T-helper 2 cell treated with Interferon-gamma antibody and Interleukin-4, amounts not matched to agents 5 μg/mL and 100 μg/mL, for 36 hours (primary cell): ENCODE results near the gene MYOCOS.

ENCODE experiments used
- DNase-seq: peaks from one replicate; pipeline ENCODE4 v3.0.0; 2021; ENCODE audit warnings: low spot score
- H3K27ac Mint-ChIP-seq: one replicate; pipeline ENCODE4 v1.8.0; 2021; ENCODE audit warnings: mild to moderate bottlenecking, mixed read lengths
- H3K27me3 Mint-ChIP-seq: one replicate; pipeline ENCODE4 v1.8.0; 2021; ENCODE audit warnings: low read depth, mixed read lengths
- H3K36me3 Mint-ChIP-seq: one replicate; pipeline ENCODE4 v1.8.0; 2021; ENCODE audit warnings: low read depth, mixed read lengths
- H3K4me1 Mint-ChIP-seq: one replicate; pipeline ENCODE4 v1.8.0; 2021; ENCODE audit warnings: low read depth, mixed read lengths
- H3K4me3 Mint-ChIP-seq: one replicate; pipeline ENCODE4 v1.8.0; 2022; ENCODE audit warnings: mild to moderate bottlenecking, moderate library complexity, mixed read lengths
- H3K9me3 Mint-ChIP-seq: one replicate; pipeline ENCODE4 v1.8.0; 2021; ENCODE audit warnings: mixed read lengths

The MYOCOS gene

GRCh38 chr1:171661076-171661650 lies 39.1 kb downstream of the MYOCOS start:
- no peaks in the 10 kb centered on the region for H3K36me3 Mint-ChIP-seq
- H3K27me3 Mint-ChIP-seq: peaks cover 10% of the 10 kb centered on the region
- H3K4me3 Mint-ChIP-seq: no peak overlapping the region
- no peaks in the 10 kb centered on the region for H3K4me1 Mint-ChIP-seq
- no peak overlapping the region for H3K27ac Mint-ChIP-seq
- H3K9me3 Mint-ChIP-seq: no peaks in the 10 kb centered on the region
- DNase-seq: no peak

DNA sequence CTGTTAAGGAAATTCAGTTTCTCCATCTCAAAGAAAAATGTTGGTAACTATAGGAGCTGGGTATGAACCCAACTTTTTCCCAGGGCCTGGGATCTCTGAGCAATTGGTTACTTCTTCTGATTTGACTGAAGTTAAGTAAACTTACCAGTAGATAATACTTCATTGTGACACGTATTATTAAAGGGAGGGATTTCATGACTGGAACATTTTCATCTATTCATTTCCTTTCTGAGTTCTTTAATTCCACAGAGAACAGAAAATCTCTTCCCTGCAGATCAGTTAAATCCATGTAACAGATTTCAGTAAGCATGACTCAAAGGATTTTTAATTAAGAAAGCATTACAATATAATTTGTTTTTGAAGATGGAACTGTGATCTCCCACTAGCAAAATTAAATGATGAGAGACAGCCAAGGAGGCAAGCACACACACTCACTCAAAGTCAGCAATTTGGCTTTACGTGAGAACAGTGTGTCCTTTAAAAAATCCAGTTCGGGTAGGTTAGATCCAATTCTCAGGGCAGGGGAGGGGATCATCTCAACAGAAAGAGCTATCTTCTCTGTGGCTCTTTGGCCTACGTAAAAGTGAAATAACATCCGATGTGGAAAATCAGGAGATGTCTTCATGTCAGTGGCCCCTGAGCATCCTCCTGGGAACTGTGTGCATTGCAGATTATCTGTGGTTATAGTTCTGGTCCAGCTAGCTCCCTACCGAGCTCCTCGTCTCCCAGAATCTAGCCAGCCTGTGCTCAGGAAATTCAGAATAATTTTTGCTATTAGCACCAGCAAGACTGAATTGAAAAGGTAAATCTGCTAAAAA lies 41.2 kb downstream of the MYOCOS start:
- no peak for DNase-seq
- Mint-ChIP-seq H3K9me3 (no peaks in the 10 kb centered on the region), H3K27me3 (peaks cover 11% of the 10 kb centered on the region), H3K27ac (no peak overlapping the region), H3K4me3 (no peak overlapping the region), H3K4me1 (no peaks in the 10 kb centered on the region), H3K36me3 (no peaks in the 10 kb centered on the region)

DNA sequence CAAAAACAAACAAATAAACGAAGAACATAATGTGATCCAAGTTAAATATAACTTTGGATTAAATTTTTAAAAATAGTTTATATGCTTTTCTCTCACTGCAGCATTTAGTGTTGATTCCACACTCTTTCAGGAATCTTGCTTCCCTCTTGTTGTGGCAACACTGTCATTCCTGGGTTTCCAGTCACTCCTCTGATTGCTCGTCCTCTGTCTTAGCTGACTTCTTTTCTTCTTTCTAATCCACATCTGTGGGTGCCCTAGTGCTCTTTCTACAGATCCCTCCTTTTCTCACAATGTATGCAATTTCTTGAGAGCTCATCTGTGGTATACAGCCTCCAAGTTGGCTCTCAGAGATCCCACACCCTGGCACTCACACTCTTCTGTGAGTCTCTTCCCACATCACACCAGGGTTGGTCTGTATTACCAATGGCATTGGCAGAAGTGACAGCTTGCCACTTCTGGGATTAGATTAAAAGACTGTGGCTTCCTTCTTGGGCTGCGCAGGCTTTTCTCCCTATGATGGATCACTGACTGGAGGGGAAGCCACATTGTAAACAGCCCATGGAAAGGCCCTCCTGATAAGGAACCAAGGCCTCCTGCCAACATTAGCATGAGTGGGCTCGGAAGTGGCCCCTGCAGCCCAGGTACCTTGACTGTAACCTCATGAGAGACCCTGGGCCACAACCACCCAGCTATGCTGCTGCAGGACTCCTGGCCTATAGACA lies 42.0 kb downstream of the MYOCOS start:
- Mint-ChIP-seq H3K27ac (no peak overlapping the region), H3K36me3 (no peaks in the 10 kb centered on the region), H3K4me3 (no peak overlapping the region), H3K27me3 (peaks cover 11% of the 10 kb centered on the region), H3K9me3 (no peaks in the 10 kb centered on the region), H3K4me1 (no peaks in the 10 kb centered on the region)
- no peak for DNase-seq

DNA sequence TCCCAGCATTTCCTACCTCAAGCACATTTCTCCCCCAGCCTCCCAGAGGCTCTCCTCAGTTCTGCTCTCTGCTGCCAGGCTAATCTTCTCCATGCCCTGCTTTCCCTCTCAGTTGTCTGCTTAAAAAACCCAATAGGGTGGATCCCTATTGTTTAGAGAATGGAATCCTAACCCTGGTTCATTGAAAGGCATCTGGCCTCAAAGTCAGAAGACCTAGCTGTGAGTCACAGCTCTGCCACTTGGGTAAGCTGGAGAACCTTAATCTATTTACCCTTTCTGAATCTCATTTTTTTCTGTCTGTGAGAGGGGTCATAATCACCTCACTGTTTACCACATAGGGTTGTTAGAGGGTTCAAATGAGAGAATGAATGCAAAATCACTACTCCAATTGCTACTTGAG lies 42.9 kb downstream of the MYOCOS start:
- no peak for DNase-seq
- Mint-ChIP-seq H3K27ac (no peak overlapping the region), H3K4me3 (no peak overlapping the region), H3K27me3 (peaks cover 14% of the 10 kb centered on the region), H3K4me1 (no peaks in the 10 kb centered on the region), H3K9me3 (no peaks in the 10 kb centered on the region), H3K36me3 (no peaks in the 10 kb centered on the region)

DNA sequence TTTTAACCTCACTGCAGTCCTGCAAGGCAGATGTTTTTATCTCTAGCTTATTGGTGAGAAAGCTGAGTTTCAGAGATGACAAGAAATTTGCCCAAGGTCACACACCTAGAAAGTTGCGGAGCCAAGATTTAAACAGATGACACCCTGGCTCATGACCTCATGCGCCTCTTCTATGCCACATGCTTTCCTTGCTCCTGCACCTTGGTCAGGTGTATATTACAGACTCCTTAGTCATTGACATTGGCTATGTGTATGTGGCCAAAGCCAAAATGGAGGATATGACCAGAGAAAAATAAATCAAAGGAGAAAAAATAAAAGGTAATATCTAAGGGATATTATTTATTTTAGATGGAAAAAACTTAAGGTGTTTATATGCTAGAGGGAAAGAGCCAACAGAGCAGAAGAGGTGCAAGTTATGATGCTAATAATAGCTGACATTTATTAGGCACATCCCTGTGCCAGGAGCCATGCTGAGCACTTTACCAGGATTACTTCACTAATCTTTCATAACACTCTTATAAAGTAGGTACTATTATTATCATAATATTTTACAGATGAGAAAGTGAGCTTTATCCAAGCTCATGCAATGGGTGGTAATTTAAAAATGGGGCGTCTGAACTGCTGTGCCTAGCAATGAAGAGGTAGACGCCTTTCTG lies 44.2 kb downstream of the MYOCOS start:
- H3K27ac Mint-ChIP-seq: no peak overlapping the region
- no peaks in the 10 kb centered on the region for H3K4me1 Mint-ChIP-seq
- no peak for DNase-seq
- H3K27me3 Mint-ChIP-seq: peaks cover 11% of the 10 kb centered on the region
- H3K36me3 Mint-ChIP-seq: no peaks in the 10 kb centered on the region
- no peak overlapping the region for H3K4me3 Mint-ChIP-seq
- no peaks in the 10 kb centered on the region for H3K9me3 Mint-ChIP-seq

GRCh38 chr1:171668372-171668771 lies 46.3 kb downstream of the MYOCOS start:
- peaks cover 19% of the 10 kb centered on the region for H3K27me3 Mint-ChIP-seq
- no peaks in the 10 kb centered on the region for H3K36me3 Mint-ChIP-seq
- H3K4me3 Mint-ChIP-seq: no peak overlapping the region
- no peak for DNase-seq
- H3K9me3 Mint-ChIP-seq: no peaks in the 10 kb centered on the region
- no peak overlapping the region for H3K27ac Mint-ChIP-seq
- H3K4me1 Mint-ChIP-seq: no peaks in the 10 kb centered on the region

DNA sequence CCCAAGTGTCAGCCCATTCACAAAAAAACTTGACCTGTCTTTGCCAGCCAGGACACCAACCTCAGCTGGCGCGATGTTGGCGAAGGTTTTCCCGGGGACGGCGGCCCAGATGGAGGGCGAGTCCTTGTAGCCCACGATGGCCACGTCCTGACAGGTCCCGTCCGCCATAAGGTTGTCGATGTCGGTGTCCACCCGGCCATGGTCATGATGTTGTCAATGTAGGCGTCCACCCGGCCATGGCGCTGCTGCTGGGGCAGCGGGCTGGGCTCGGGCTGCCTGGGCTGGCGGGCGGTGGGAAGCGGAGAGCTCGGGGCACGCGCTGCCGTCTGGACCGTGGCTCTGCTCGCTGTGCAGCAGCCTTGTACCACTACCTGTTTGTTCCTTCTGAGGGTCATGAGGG lies 48.7 kb downstream of the MYOCOS start:
- DNase-seq: no peak
- Mint-ChIP-seq H3K9me3 (no peaks in the 10 kb centered on the region), H3K4me1 (no peaks in the 10 kb centered on the region), H3K4me3 (no peak overlapping the region), H3K27me3 (peaks cover 26% of the 10 kb centered on the region), H3K36me3 (no peaks in the 10 kb centered on the region), H3K27ac (no peak overlapping the region)

DNA sequence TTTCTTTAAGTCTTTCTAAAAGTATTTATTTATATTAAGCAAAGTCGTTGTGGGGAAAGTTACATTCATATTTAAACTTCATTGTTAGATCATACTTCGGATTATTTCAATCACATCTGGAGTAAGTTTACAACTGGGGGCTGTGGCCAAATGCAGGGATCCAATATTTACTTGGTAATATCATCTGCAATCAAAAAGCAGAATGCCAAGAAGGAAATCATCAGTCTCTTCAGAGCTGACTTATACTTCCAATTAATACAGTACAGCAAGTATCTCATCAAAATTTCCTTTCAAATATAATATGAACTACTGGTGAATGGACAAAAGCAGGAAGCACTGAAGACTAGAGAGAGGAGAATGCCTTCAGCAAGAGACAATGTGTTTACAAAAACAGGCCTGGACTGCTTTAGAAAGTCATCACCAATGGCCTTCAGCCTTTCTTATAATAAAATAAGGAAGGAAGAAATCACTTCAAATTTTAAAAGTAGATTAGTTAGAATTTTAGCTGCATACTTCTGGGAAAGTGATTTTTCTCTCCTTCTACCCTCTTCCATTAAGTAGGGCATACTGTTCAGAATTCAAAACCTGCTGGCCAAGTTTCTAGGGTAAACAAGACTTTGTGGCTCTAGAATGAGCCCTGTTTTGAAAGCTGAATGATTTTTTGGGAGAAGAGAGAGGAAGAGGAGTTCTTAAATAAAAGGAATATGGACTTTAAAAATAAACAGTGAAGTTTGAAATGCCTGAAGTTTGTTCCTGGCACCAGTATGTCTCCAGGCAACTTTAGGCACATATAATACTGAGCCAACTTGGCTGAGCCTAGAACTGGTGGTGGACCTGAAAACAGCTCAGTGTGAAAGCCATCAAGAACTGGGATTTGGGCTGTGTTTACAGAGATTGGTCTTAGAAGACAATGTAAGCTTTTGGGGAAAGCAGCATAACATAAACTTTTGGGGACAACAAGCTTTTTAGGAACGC lies 52.7 kb downstream of the MYOCOS start:
- H3K27me3 Mint-ChIP-seq: peaks cover 22% of the 10 kb centered on the region
- H3K9me3 Mint-ChIP-seq: no peaks in the 10 kb centered on the region
- H3K36me3 Mint-ChIP-seq: no peaks in the 10 kb centered on the region
- no peak overlapping the region for H3K27ac Mint-ChIP-seq
- no peak overlapping the region for H3K4me3 Mint-ChIP-seq
- no peak for DNase-seq
- no peaks in the 10 kb centered on the region for H3K4me1 Mint-ChIP-seq
